Measurements from ENCODE around the gene KIF20B.
"Not testable (repeated sequence)": the region's sequence is repeated elsewhere in the genome, so short reads cannot be mapped to it uniquely, and the experiment has no call there.

KIF20B gene

GRCh38 chr10:89750441-89750840 lies 49.1 kb downstream of the KIF20B start:
- H3K36me3 ChIP-seq = peaks cover 14 to 85% (median 47%) of the 10 kb centered on the region in 11 experiments

GRCh38 chr10:89755374-89755773 lies 54.0 kb downstream of the KIF20B start:
- Histone ChIP-seq H3K27me3 (no peaks in the 10 kb centered on the region), H4K20me1 (no peaks in the 10 kb centered on the region), H3K4me1 (no peaks in the 10 kb centered on the region), H3K4me2 (no peak overlapping the region), H3K9me3 (replicated peaks in 1 of 11) (no peaks in the 10 kb centered on the region), H3K4me3 (no peak overlapping the region), H3K36me3 (peaks cover 19 to 98% (median 72%) of the 10 kb centered on the region in 11 experiments; a peak in 21 of 22 replicates), H3K27ac (no peak overlapping the region), H3K9ac (no peak overlapping the region)
- TF ChIP-seq Cebpa-rat (IDR thresholded peaks at IDR 0.05) = no peak

More at GRCh38 chr10:89750441-89750840, 49.1 kb downstream of the KIF20B start:
- no peak overlapping the region for H3K4me3 ChIP-seq
- no peak overlapping the region for H3K4me2 ChIP-seq
- no peak overlapping the region for H3K27ac ChIP-seq
- H4K20me1 ChIP-seq = no peaks in the 10 kb centered on the region
- no peak for TF ChIP-seq Cebpa-rat (IDR thresholded peaks at IDR 0.05)
- no peaks in the 10 kb centered on the region for H3K27me3 ChIP-seq
- H3K9me3 ChIP-seq (replicated peaks in 1 of 11) = peaks cover 0 to 13% (median 11%) of the 10 kb centered on the region in 11 experiments; a peak in 17 of 22 replicates
- H3K9ac ChIP-seq = no peak overlapping the region
- H3K4me1 ChIP-seq = no peaks in the 10 kb centered on the region

- Histone ChIP-seq H3K4me3 (no peak overlapping the region), H4K20me1 (no peaks in the 10 kb centered on the region), H3K36me3 (peaks cover 50 to 90% (median 80%) of the 10 kb centered on the region in 11 experiments), H3K4me1 (no peaks in the 10 kb centered on the region), H3K9ac (no peak overlapping the region), H3K4me2 (no peak overlapping the region), H3K9me3 (replicated peaks in 1 of 11) (peaks cover 10 to 26% (median 20%) of the 10 kb centered on the region in 11 experiments; a peak in 20 of 22 replicates), H3K27ac (no peak overlapping the region), H3K27me3 (no peaks in the 10 kb centered on the region)
- no peak for TF ChIP-seq Cebpa-rat (IDR thresholded peaks at IDR 0.05)
Observed at GRCh38 chr10:89759531-89759930, 58.1 kb downstream of the KIF20B start.

- H3K27me3 ChIP-seq, H3K4me1 ChIP-seq, H3K9ac ChIP-seq, H3K4me3 ChIP-seq, H4K20me1 ChIP-seq, H3K27ac ChIP-seq, H3K4me2 ChIP-seq: not testable (repeated sequence)
- Histone ChIP-seq H3K36me3 (peaks cover 47 to 84% (median 70%) of the 10 kb centered on the region in 11 experiments), H3K9me3 (replicated peaks in 1 of 11) (peaks cover 10 to 26% (median 20%) of the 10 kb centered on the region in 11 experiments; a peak in 20 of 22 replicates)
Observed at GRCh38 chr10:89763671-89764070, 62.3 kb downstream of the KIF20B start.

GRCh38 chr10:89771684-89772083 lies 70.3 kb downstream of the KIF20B start:
- H3K27me3 ChIP-seq = no peaks in the 10 kb centered on the region
- H3K4me2 ChIP-seq = no peak overlapping the region
- no peak overlapping the region for H3K27ac ChIP-seq
- no peaks in the 10 kb centered on the region for H4K20me1 ChIP-seq
- H3K9me3 ChIP-seq (replicated peaks in 1 of 11) = peaks cover 0 to 16% (median 9%) of the 10 kb centered on the region in 11 experiments; a peak in 16 of 22 replicates
- no peaks in the 10 kb centered on the region for H3K4me1 ChIP-seq
- H3K4me3 ChIP-seq = no peak overlapping the region
- no peak for TF ChIP-seq Cebpa-rat (IDR thresholded peaks at IDR 0.05)
- peaks cover 32 to 99% (median 93%) of the 10 kb centered on the region in 11 experiments; a peak in 21 of 22 replicates for H3K36me3 ChIP-seq
- H3K9ac ChIP-seq = no peak overlapping the region

GRCh38 chr10:89773081-89773480 lies 71.7 kb downstream of the KIF20B start:
- H3K27me3 ChIP-seq = no peaks in the 10 kb centered on the region
- no peak overlapping the region for H3K9ac ChIP-seq
- no peaks in the 10 kb centered on the region for H3K4me1 ChIP-seq
- peaks cover 32 to 100% (median 93%) of the 10 kb centered on the region in 11 experiments; a peak in 21 of 22 replicates for H3K36me3 ChIP-seq
- H3K4me2 ChIP-seq = no peak overlapping the region
- H3K4me3 ChIP-seq = no peak overlapping the region
- H3K9me3 ChIP-seq (replicated peaks in 1 of 11) = peaks cover 0 to 20% (median 9%) of the 10 kb centered on the region in 11 experiments; a peak in 16 of 22 replicates
- no peak overlapping the region for H3K27ac ChIP-seq
- no peak for TF ChIP-seq Cebpa-rat (IDR thresholded peaks at IDR 0.05)
- H4K20me1 ChIP-seq = no peaks in the 10 kb centered on the region

GRCh38 chr10:89776665-89777064 lies 75.3 kb downstream of the KIF20B start:
- Histone ChIP-seq H3K4me2 (no peak overlapping the region), H3K9ac (no peak overlapping the region), H3K27ac (no peak overlapping the region), H3K4me1 (no peaks in the 10 kb centered on the region), H4K20me1 (no peaks in the 10 kb centered on the region), H3K27me3 (no peaks in the 10 kb centered on the region), H3K4me3 (no peak overlapping the region), H3K9me3 (replicated peaks in 1 of 11) (peaks cover 0 to 31% (median 9%) of the 10 kb centered on the region in 11 experiments; a peak in 16 of 22 replicates), H3K36me3 (peaks cover 18 to 100% (median 87%) of the 10 kb centered on the region in 11 experiments)
- TF ChIP-seq Cebpa-rat (IDR thresholded peaks at IDR 0.05) = no peak

DNA sequence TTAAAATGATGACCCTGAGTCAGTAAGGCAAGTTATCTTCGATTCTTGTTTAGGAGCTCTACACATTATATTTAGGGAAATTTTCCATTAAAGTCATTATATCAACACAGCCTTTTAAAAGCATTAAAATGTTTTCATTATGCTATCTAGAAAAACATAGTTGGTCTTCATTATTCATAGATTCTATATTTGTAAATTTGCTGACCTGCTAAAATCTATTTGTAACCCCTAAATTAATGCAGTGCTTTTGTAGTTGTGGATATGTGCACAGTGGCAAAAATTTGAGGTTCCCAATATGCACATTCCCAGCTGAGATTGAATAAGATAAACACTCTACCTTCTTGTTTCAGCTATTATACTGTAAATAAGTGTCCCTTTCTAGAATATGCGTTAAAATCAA lies 81.1 kb downstream of the KIF20B start:
- no peaks in the 10 kb centered on the region for H3K27me3 ChIP-seq
- H3K4me1 ChIP-seq = no peaks in the 10 kb centered on the region
- no peaks in the 10 kb centered on the region for H4K20me1 ChIP-seq
- no peak overlapping the region for H3K9ac ChIP-seq
- H3K4me3 ChIP-seq = no peak overlapping the region
- no peak overlapping the region for H3K4me2 ChIP-seq
- H3K27ac ChIP-seq = no peak overlapping the region
- H3K36me3 ChIP-seq = peaks cover 11 to 61% (median 47%) of the 10 kb centered on the region in 11 experiments
- peaks cover 0 to 18% (median 5%) of the 10 kb centered on the region in 11 experiments; a peak in 11 of 22 replicates for H3K9me3 ChIP-seq (replicated peaks in 1 of 11)
- TF ChIP-seq Cebpa-rat (IDR thresholded peaks at IDR 0.05) = no peak

DNA sequence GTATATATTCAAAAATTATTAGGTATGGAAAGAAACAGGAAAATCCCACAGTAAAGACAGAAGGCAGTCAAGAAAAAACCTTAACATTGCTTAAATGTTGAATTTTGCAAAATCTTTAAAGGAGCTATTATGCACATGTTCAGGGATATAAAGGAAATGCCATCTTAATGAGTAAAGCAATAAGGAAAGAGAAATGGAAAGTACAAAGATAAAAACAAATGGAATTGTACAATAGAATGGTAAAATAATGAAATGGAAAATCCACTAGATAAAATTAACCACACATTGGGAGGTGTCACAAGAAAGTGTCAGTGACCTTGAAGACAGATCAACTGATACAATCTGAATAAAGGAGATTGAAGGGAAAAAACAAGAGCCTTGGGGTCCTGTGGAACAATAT lies 82.0 kb downstream of the KIF20B start:
- Histone ChIP-seq H3K9me3 (replicated peaks in 1 of 11) (peaks cover 0 to 18% (median 6%) of the 10 kb centered on the region in 11 experiments; a peak in 12 of 22 replicates), H3K9ac (no peak overlapping the region), H4K20me1 (no peaks in the 10 kb centered on the region), H3K27ac (no peak overlapping the region), H3K36me3 (peaks cover 11 to 51% (median 40%) of the 10 kb centered on the region in 11 experiments), H3K4me2 (no peak overlapping the region), H3K4me3 (no peak overlapping the region), H3K4me1 (no peaks in the 10 kb centered on the region), H3K27me3 (no peaks in the 10 kb centered on the region)
- no peak for TF ChIP-seq Cebpa-rat (IDR thresholded peaks at IDR 0.05)

GRCh38 chr10:89785095-89785494 lies 83.7 kb downstream of the KIF20B start:
- Histone ChIP-seq H3K4me1 (peaks cover 11 to 16% (median 15%) of the 10 kb centered on the region in 10 experiments), H3K9ac (no peak overlapping the region), H3K4me3 (no peak overlapping the region), H4K20me1 (no peaks in the 10 kb centered on the region), H3K9me3 (replicated peaks in 1 of 11) (peaks cover 0 to 15% (median 6%) of the 10 kb centered on the region in 11 experiments; a peak in 12 of 22 replicates), H3K27me3 (no peaks in the 10 kb centered on the region), H3K4me2 (no peak overlapping the region), H3K27ac (no peak overlapping the region), H3K36me3 (peaks cover 8 to 36% (median 26%) of the 10 kb centered on the region in 11 experiments)
- no peak for TF ChIP-seq Cebpa-rat (IDR thresholded peaks at IDR 0.05)
